ENCODE data around the gene MTMR11. TPM values are rescaled to one million over a fixed set of nuclear protein-coding genes. Genes with fewer than 3 reads are reported as not detected.
"Not testable (repeated sequence)": the region's sequence is repeated elsewhere in the genome, so short reads cannot be mapped to it uniquely, and the experiment has no call there.

MTMR11 gene
- total and polyA plus RNA-seq, 2 of the 8 experiments (the other 6 are each of a cell fraction or from before 2014, with no cell fraction given), result 3.7 to 4.8 TPM

DNA sequence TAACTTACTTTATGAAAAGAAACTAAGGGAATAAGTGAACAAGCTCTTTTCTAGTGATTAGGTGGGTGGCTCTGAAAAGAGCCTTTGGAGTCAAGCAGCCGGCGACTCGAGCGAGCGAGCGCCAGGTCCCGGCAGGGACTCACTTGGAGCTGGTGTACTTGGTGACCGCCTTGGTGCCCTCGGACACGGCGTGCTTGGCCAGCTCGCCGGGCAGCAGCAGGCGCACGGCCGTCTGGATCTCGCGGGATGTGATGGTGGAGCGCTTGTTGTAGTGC is 50.6 kb downstream of the MTMR11 start:
- peak overlapping the region; percentile 53 for H2BK5ac ChIP-seq (ENCODE audit: low read depth, low read length)
- H2BK15ac ChIP-seq (ENCODE audit: low read length); H3K9me3 ChIP-seq (ENCODE audit: insufficient read depth in 2 of 2, low read depth in 1 of 2, low read length in 1 of 2); H4K91ac ChIP-seq (replicated peaks; ENCODE audit: insufficient read length, low read length); H3K27me3 ChIP-seq (replicated peaks in 1 of 4; ENCODE audit: control insufficient read depth in 3 of 4, extremely low read depth in 1 of 4, insufficient read depth in 3 of 4, low read length in 3 of 4); H2BK120ac ChIP-seq (replicated peaks; ENCODE audit: low read depth, low read length); H3K18ac ChIP-seq (ENCODE audit: extremely low read depth, low read length); H3K36me3 ChIP-seq (ENCODE audit: control insufficient read depth in 2 of 4, insufficient read depth in 4 of 4, low read length in 3 of 4); FAIRE-seq; H3K14ac ChIP-seq (ENCODE audit: insufficient read length); H3K79me1 ChIP-seq (ENCODE audit: low read depth, low read length); H3K4ac ChIP-seq (replicated peaks; ENCODE audit: insufficient read length, low read depth, low read length); H2AK5ac ChIP-seq (ENCODE audit: low read depth, low read length); CTCF ChIA-PET (ENCODE audit: partially characterized antibody); H4K8ac ChIP-seq (ENCODE audit: extremely low read depth, insufficient read depth, low read length); H2BK20ac ChIP-seq (ENCODE audit: low read length); H2AFZ ChIP-seq (ENCODE audit: low read length); H3K56ac ChIP-seq (replicated peaks; ENCODE audit: insufficient read length, low read depth, low read length); H2BK12ac ChIP-seq (ENCODE audit: low read depth, low read length); DNase-seq (ENCODE audit: low read depth in 1 of 2, low spot score in 2 of 2); H3K23ac ChIP-seq (ENCODE audit: insufficient read length); H4K5ac ChIP-seq (ENCODE audit: insufficient read length, low read depth, low read length); H3K4me1 ChIP-seq (replicated peaks in 1 of 4; ENCODE audit: control insufficient read depth in 3 of 4, insufficient read depth in 4 of 4, low read length in 3 of 4); H4K20me1 ChIP-seq (replicated peaks in 1 of 2; ENCODE audit: control insufficient read depth in 1 of 2, insufficient read depth in 2 of 2, low read length in 2 of 2); H3K79me2 ChIP-seq (ENCODE audit: control insufficient read depth in 1 of 2, insufficient read depth in 2 of 2, low read length in 2 of 2): not testable (repeated sequence)
- POLR2A ChIA-PET (ENCODE audit: partially characterized antibody), result interaction anchor here (0.7 to 8.5 kb wide), 31 partner anchors 8 to 1727 kb away, joined by 3 to 278 read pairs (median 19); partner anchors contain the start of genes BOLA1, MTMR11, OTUD7B and PLEKHO1
- 2% methylated on average over 19 of the region's 19 CpGs; no CpG with 5 or more reads in 1 of the 2 experiments for WGBS, 2 experiments (ENCODE audit: extremely low coverage in 1 of 2, insufficient coverage in 1 of 2, insufficient read length in 1 of 2, insufficient replicate concordance in 2 of 2, low coverage in 1 of 2, low lambda C conversion rate in 2 of 2, missing lambda C conversion rate in 1 of 2)
- H3K4me2 ChIP-seq (ENCODE audit: insufficient read depth in 1 of 2, low read depth in 2 of 2, low read length in 2 of 2), result peak overlapping the region; percentile 83 to 87; a peak in 3 of 4 replicates
- peak overlapping the region; percentile 90 for H3K27ac ChIP-seq (ENCODE audit: low read depth, low read length)
- H3K9ac ChIP-seq (replicated peaks in 1 of 4; ENCODE audit: extremely low read depth in 1 of 4, low read depth in 3 of 4, low read length in 3 of 4), result peak overlapping the region; percentile 88 to 98 (median 92)
- H3K23me2 ChIP-seq (ENCODE audit: low read depth, low read length), result peaks cover 21% of the 10 kb centered on the region
- peak overlapping the region; percentile 70 to 86 (median 78) for H3K4me3 ChIP-seq (ENCODE audit: extremely low read depth in 1 of 4, insufficient read depth in 2 of 4, low read depth in 3 of 4, low read length in 4 of 4)
- TF ChIP-seq SP4 (IDR thresholded peaks at IDR 0.05; ENCODE audit: low read length), result 0 out of 2 replicates have a peak, but pooled peaks have one; percentile 6
- peak; percentile 23 for TF ChIP-seq KDM4A (IDR thresholded peaks at IDR 0.05; ENCODE audit: low read depth, low read length, severe bottlenecking)
- TF ChIP-seq POLR2A (IDR thresholded peaks at IDR 0.05; ENCODE audit: control extremely low read depth in 1 of 2, low read depth in 2 of 2, low read length in 2 of 2), result peak in 1 of 2 experiments; percentile 71; a peak in 1 of 3 replicates

All from H1 (cell line).